T-helper 17 cell (primary cell): Measurements from ENCODE around the gene COL18A1. TPM values are rescaled to one million over a fixed set of nuclear protein-coding genes. Genes with fewer than 3 reads are reported as not detected.
A peak's percentile ranks its signal among the peaks of the same experiment; 100 is the strongest.
"Not testable (repeated sequence)": the region's sequence is repeated elsewhere in the genome, so short reads cannot be mapped to it uniquely, and the experiment has no call there.

ENCODE experiments used
- ATAC-seq: fragments of 150-1000 bp; cut with Tn5 transposase; 2 replicates; pipeline ENCODE4 v1.10.0; 2021; ENCODE audit warnings: mild to moderate bottlenecking, moderate library complexity
- DNase-seq, 3 donors: peaks; one replicate each; pipeline versions ENCODE4 v3.0.0 to v3.0.0-alpha.2; 2020 to 2021
- H3K9me3 ChIP-seq: one replicate; pipeline ENCODE4 v1.7.0; 2013; ENCODE audit warnings: low read length, mild to moderate bottlenecking; ENCODE audit not compliant: control insufficient read depth, poor library complexity, severe bottlenecking
- H3K27ac Mint-ChIP-seq: one replicate; pipeline ENCODE4 v1.8.0; 2022; ENCODE audit warnings: mild to moderate bottlenecking, moderate library complexity, mixed read lengths
- H3K27me3 Mint-ChIP-seq: one replicate; pipeline ENCODE4 v1.8.0; 2022; ENCODE audit warnings: mixed read lengths
- H3K36me3 Mint-ChIP-seq: one replicate; pipeline ENCODE4 v1.8.0; 2022; ENCODE audit warnings: low read depth, mixed read lengths
- H3K4me1 Mint-ChIP-seq: one replicate; pipeline ENCODE4 v1.8.0; 2022; ENCODE audit warnings: mild to moderate bottlenecking, mixed read lengths
- H3K4me3 Mint-ChIP-seq: one replicate; pipeline ENCODE4 v1.8.0; 2022; ENCODE audit warnings: mild to moderate bottlenecking, moderate library complexity, mixed read lengths
- total RNA-seq, 4 donors: library from RNA in 2 of 4; stranded (reverse) in 2 of 4; gene quantifications; one replicate each; pipeline ENCODE4 v1.2.3 and lab custom pipeline; 2022 to 2026

COL18A1 gene
- total RNA-seq, 2 donors from 2014 or later: 5.4 to 17.1 TPM

DNA sequence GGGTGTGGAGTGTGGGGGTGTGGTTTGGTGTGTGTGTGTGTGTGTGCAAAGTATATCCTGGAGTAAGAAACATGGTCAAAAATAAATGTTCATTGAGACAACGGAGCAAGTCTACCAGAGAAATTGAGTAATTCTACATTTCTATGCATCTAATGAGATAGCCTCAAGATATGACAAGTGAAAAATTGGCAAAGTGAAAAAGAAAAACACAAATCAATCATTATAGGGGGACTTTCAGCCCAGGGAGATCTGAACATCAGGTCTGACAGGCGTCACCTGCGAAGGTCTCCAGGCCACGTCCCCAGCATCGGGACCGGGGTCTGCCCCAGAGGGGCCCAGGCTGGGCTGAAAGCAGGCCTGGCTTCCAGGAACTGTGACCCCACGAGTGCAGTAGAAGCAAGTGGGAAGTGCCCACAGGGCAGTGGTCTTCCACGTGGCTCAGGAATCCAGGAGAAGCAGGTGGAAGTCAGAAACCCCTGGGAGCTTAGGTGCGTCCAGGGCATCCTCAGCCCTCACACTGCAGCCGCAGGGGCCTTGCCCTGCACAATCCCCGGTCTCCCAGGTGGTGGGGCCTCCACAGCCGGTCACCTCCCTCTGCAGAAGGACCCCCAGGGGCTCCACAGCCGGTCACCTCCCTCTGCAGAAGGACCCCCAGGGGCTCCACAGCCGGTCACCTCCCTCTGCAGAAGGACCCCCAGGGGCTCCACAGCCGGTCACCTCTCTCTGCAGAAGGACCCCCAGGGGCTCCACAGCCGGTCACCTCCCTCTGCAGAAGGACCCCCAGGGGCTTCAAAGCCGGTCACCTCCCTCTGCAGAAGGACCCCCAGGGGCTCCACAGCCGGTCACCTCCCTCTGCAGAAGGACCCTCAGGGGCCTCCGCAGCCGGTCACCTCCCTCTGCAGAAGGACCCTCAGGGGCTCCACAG, 96.4 kb downstream of the COL18A1 start:
- H3K27ac Mint-ChIP-seq, H3K27me3 Mint-ChIP-seq: not testable (repeated sequence)

DNA sequence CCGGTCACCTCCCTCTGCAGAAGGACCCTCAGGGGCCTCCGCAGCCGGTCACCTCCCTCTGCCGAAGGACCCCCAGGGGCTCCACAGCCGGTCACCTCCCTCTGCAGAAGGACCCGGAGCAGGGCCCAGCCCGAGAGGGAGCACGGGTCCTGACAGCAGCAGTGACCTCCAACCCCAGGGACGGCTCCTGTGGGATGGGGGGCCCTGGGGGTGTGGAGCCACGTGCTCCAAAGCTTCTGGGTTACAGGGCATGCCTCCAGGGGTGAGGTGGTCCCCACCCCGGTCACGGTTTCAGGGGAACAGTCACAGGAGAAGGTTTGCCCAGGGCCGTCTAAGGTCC, 97.0 kb downstream of the COL18A1 start:
- DNase-seq (peak in 1 of 3 donors; percentile 10), ATAC-seq (no peak)
- Mint-ChIP-seq H3K36me3 (no peaks in the 10 kb centered on the region), H3K27ac (no peak overlapping the region), H3K4me3 (no peak overlapping the region), H3K4me1 (peaks cover 8% of the 10 kb centered on the region), H3K27me3 (no peaks in the 10 kb centered on the region)
- no peaks in the 10 kb centered on the region for H3K9me3 ChIP-seq

More for the DNA sequence above, 96.4 kb downstream of the COL18A1 start:
- not testable (repeated sequence) for H3K9me3 ChIP-seq, H3K4me3 Mint-ChIP-seq, ATAC-seq, H3K4me1 Mint-ChIP-seq, H3K36me3 Mint-ChIP-seq
- DNase-seq: peak in 1 of 3 donors; percentile 0

DNA sequence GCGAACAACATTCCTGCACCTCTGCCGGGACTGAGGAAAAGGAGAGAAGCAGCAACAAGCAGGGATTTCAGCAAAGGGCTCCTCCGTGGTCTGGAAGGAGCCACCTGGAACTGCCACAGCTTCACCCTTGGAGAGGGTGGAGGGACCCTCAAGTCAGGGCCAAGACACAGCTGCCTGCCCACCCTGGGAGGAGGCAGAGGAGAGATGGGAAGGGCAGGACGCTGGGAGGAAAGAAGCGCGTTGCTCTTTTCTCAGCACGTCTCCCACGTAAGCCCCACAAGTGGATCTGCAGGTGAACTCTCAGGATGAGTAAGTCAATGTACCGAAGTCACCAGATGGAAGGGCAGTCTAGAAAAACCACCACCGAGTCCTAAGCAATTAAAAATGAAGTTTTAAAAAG, 97.6 kb downstream of the COL18A1 start:
- DNase-seq (no peak), ATAC-seq (no peak)
- H3K9me3 ChIP-seq: no peaks in the 10 kb centered on the region
- Mint-ChIP-seq H3K27ac (no peak overlapping the region), H3K27me3 (no peaks in the 10 kb centered on the region), H3K36me3 (no peaks in the 10 kb centered on the region), H3K4me3 (no peak overlapping the region), H3K4me1 (peaks cover 8% of the 10 kb centered on the region)

DNA sequence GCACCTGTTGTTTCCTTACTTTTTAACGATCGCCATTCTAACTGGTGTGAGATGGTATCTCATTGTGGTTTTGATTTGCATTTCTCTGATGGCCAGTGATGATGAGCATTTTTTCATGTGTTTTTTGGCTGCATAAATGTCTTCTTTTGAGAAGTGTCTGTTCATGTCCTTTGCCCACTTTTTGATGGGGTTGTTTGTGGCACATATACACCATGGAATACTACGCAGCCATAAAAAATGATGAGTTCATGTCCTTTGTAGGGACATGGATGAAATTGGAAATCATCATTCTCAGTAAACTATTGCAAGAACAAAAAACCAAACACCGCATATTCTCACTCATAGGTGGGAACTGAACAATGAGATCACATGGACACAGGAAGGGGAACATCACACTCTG, 98.3 kb downstream of the COL18A1 start:
- H3K4me3 Mint-ChIP-seq, ATAC-seq, H3K4me1 Mint-ChIP-seq, H3K36me3 Mint-ChIP-seq, H3K27ac Mint-ChIP-seq, DNase-seq, H3K27me3 Mint-ChIP-seq, H3K9me3 ChIP-seq: not testable (repeated sequence)

GRCh38 chr21:45504021-45504515, 99.1 kb downstream of the COL18A1 start:
- ATAC-seq (no peak), DNase-seq (peak in 1 of 3 donors; percentile 5)
- Mint-ChIP-seq H3K27me3 (no peaks in the 10 kb centered on the region), H3K36me3 (no peaks in the 10 kb centered on the region), H3K27ac (no peak overlapping the region), H3K4me1 (peaks cover 10% of the 10 kb centered on the region), H3K4me3 (no peak overlapping the region)
- no peaks in the 10 kb centered on the region for H3K9me3 ChIP-seq

- Mint-ChIP-seq H3K4me3 (no peak overlapping the region), H3K36me3 (no peaks in the 10 kb centered on the region), H3K4me1 (peaks cover 7% of the 10 kb centered on the region), H3K27ac (no peak overlapping the region), H3K27me3 (no peaks in the 10 kb centered on the region)
- H3K9me3 ChIP-seq: no peaks in the 10 kb centered on the region
- DNase-seq: peak in 1 of 3 donors; percentile 10
- no peak for ATAC-seq
These were observed 99.8 kb downstream of the COL18A1 start for GRCh38 chr21:45504516-45505415.

- H3K27ac Mint-ChIP-seq: no peak overlapping the region
- ATAC-seq (no peak), DNase-seq (peak in 1 of 3 donors; percentile 7)
- no peaks in the 10 kb centered on the region for H3K36me3 Mint-ChIP-seq
- peaks cover 4% of the 10 kb centered on the region for H3K4me1 Mint-ChIP-seq
- no peak overlapping the region for H3K4me3 Mint-ChIP-seq
- H3K27me3 Mint-ChIP-seq: no peaks in the 10 kb centered on the region
- H3K9me3 ChIP-seq: no peaks in the 10 kb centered on the region
These were observed 100.6 kb downstream of the COL18A1 start for GRCh38 chr21:45505416-45506021.

DNA sequence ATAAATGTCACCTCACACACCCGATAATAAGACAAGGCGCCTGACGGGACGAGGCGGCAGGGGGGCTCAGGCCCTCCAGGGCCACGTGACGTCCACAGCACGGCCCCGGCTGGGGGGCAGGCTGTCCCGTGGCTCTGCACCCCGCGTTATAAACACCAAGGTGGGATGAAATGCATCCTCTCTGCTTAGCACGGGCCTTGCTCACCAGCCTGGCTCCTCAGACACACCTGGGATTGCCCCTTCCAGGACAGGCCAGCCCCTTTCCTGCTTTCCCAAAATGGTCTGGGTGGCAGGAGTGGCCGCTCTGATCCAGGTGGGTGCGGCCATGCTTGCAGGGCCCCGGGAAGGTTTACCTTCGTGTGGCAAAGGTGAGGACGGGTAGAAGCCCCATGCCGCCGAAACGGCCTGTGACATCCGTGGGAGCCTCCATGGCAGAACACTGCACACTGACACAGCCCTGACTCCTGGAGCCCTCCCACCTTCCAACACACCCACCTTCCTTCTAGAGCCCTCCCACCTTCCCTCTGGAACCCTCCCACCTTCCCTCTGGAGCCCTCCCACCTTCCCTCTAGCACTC, 101.4 kb downstream of the COL18A1 start:
- Mint-ChIP-seq H3K27ac (no peak overlapping the region), H3K27me3 (no peaks in the 10 kb centered on the region), H3K36me3 (no peaks in the 10 kb centered on the region), H3K4me3 (no peak overlapping the region), H3K4me1 (peaks cover 4% of the 10 kb centered on the region)
- DNase-seq: peak in 1 of 3 donors; percentile 4
- ATAC-seq: no peak
- H3K9me3 ChIP-seq: no peaks in the 10 kb centered on the region

DNA sequence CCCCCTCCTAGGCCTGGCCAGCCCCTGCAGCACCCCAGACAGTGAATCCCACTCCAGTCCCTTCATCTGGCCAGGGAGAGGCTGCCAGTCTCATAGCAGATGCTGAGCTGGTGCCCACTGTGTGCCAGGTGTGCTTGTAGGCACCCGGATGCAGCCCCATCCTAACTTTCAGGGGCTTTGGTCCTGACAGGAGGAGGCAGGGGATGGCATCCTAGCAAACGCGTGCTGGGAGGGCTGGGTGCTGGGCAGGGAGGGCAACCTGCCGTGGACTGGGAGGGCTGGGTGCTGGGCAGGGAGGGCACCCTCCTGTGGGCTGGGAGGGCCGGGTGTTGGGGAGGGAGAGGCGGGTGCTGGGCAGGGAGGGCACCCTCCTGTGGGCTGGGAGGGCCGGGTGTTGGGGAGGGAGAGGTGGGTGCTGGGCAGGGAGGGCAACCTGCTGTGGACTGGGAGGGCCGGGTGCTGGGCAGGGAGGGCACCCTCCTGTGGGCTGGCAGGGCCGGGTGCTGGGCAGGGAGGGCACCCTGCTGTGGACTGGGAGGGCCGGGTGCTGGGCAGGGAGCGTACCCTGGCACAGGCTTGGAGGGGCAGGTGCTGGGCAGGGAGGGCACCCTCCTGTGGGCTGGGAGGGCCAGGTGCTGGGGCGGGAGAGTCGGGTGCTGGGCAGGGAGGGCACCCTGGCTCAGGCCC, 102.0 kb downstream of the COL18A1 start:
- H3K4me3 Mint-ChIP-seq: no peak overlapping the region
- peaks cover 4% of the 10 kb centered on the region for H3K4me1 Mint-ChIP-seq
- DNase-seq (peak in 1 of 3 donors; percentile 4), ATAC-seq (no peak)
- no peak overlapping the region for H3K27ac Mint-ChIP-seq
- H3K36me3 Mint-ChIP-seq: no peaks in the 10 kb centered on the region
- no peaks in the 10 kb centered on the region for H3K27me3 Mint-ChIP-seq
- H3K9me3 ChIP-seq: no peaks in the 10 kb centered on the region

- Mint-ChIP-seq H3K27me3 (no peaks in the 10 kb centered on the region), H3K4me3 (no peak overlapping the region), H3K36me3 (no peaks in the 10 kb centered on the region), H3K27ac (no peak overlapping the region), H3K4me1 (peaks cover 4% of the 10 kb centered on the region)
- no peaks in the 10 kb centered on the region for H3K9me3 ChIP-seq
- DNase-seq: no peak
- no peak for ATAC-seq
These were observed 102.5 kb downstream of the COL18A1 start for GRCh38 chr21:45507523-45507875.

DNA sequence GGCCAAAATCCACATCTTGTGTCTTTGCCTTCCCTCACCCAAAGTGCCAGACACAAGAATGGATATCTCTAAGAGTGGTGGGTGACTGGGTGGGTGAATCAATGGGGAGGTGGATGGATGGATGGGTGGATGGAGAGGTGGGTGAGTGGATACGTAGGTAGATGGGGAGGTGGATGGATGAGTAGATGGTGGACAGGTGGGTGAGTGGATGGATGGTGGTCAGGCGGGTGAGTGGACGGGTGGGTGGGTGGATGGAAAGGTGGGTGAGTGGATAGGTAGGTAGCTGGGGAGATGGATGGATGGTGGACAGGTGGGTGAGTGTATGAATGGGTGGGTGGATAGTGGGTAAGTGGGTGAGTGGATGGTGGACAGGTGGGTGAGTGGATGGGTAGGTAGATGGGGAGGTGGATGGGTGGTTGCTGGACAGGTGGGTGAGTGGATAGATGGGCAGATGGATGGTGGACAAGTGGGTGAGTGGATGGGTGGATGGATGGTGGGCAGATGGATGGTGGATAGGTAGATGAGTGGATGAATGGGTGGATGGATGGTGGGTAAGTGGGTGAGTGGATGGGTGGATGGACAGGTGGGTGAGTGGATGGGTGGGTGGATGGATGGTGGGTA, 103.0 kb downstream of the COL18A1 start:
- Mint-ChIP-seq H3K27me3 (no peaks in the 10 kb centered on the region), H3K4me1 (peaks cover 6% of the 10 kb centered on the region), H3K4me3 (no peak overlapping the region), H3K27ac (no peak overlapping the region), H3K36me3 (no peaks in the 10 kb centered on the region)
- no peak for ATAC-seq
- no peaks in the 10 kb centered on the region for H3K9me3 ChIP-seq
- DNase-seq: no peak
